Peyer's patch (tissue), 4 donors: ENCODE data around the gene EML4.

Source experiments
- CTCF ChIP-seq, 6 experiments: fragments of 450-650 bp in 4 of 6; fragments of 200-600 bp in 2 of 6; sonication (generic) in 1 of 6; IDR thresholded peaks; one replicate each; pipeline ENCODE4 v1.5.1; 2017 to 2019; ENCODE audit warnings: antibody characterized with exemption in 6 of 6, mild to moderate bottlenecking in 3 of 6, moderate library complexity in 1 of 6
- POLR2A ChIP-seq, 2 donors: fragments of 450-650 bp; IDR thresholded peaks; one replicate each; pipeline ENCODE4 v1.5.1; 2017; ENCODE audit warnings: antibody characterized with exemption in 2 of 2, mild to moderate bottlenecking in 2 of 2, moderate library complexity in 2 of 2

- TF ChIP-seq CTCF (IDR thresholded peaks at IDR 0.05) (no peak), POLR2A (IDR thresholded peaks at IDR 0.05) (no peak)
Observed at GRCh38 chr2:42225573-42225972, 56.4 kb downstream of the EML4 start.
